ENCODE results near the gene ATF7IP2.
"Not testable (repeated sequence)": the region's sequence is repeated elsewhere in the genome, so short reads cannot be mapped to it uniquely, and the experiment has no call there.

ATF7IP2 gene

GRCh38 chr16:10383626-10384025 is 2.2 kb upstream of the ATF7IP2 start:
- no peak for DNase-seq

- DNase-seq: no peak
Observed at GRCh38 chr16:10386517-10387100, 748 bp downstream of the ATF7IP2 start.

GRCh38 chr16:10387188-10387617 is 1.3 kb downstream of the ATF7IP2 start:
- no peak for DNase-seq

GRCh38 chr16:10388988-10389387 is 3.1 kb downstream of the ATF7IP2 start:
- no peak for DNase-seq

- DNase-seq: no peak
Observed at GRCh38 chr16:10390330-10390729, 4.5 kb downstream of the ATF7IP2 start.

- DNase-seq: no peak
Observed at GRCh38 chr16:10390867-10391266, 5.0 kb downstream of the ATF7IP2 start.

GRCh38 chr16:10391339-10391738 is 5.5 kb downstream of the ATF7IP2 start:
- no peak for DNase-seq

- no peak for DNase-seq
Observed at GRCh38 chr16:10402975-10403374, 17.1 kb downstream of the ATF7IP2 start.

- DNase-seq: no peak
Observed at GRCh38 chr16:10405386-10405939, 19.6 kb downstream of the ATF7IP2 start.

- no peak for DNase-seq
Observed at GRCh38 chr16:10408824-10409381, 23.0 kb downstream of the ATF7IP2 start.

- not testable (repeated sequence) for DNase-seq
Observed at GRCh38 chr16:10409713-10410112, 23.9 kb downstream of the ATF7IP2 start.

- no peak for DNase-seq
Observed at GRCh38 chr16:10410469-10410868, 24.6 kb downstream of the ATF7IP2 start.

GRCh38 chr16:10412935-10413601 is 27.2 kb downstream of the ATF7IP2 start:
- no peak for DNase-seq

- DNase-seq: not testable (repeated sequence)
Observed at GRCh38 chr16:10418204-10418603, 32.3 kb downstream of the ATF7IP2 start.

- no peak for DNase-seq
Observed at GRCh38 chr16:10419701-10420100, 33.8 kb downstream of the ATF7IP2 start.

GRCh38 chr16:10421596-10421995 is 35.7 kb downstream of the ATF7IP2 start:
- DNase-seq: no peak

GRCh38 chr16:10428433-10429168 is 42.7 kb downstream of the ATF7IP2 start:
- no peak for DNase-seq

GRCh38 chr16:10429299-10429969 is 43.6 kb downstream of the ATF7IP2 start:
- not testable (repeated sequence) for DNase-seq

GRCh38 chr16:10441726-10442125 is 55.9 kb downstream of the ATF7IP2 start:
- no peak for DNase-seq

- no peak for DNase-seq
Observed at GRCh38 chr16:10447289-10447688, 61.4 kb downstream of the ATF7IP2 start.

GRCh38 chr16:10452208-10453158 is 66.6 kb downstream of the ATF7IP2 start:
- DNase-seq: not testable (repeated sequence)

- DNase-seq: no peak
Observed at GRCh38 chr16:10453159-10453510, 67.3 kb downstream of the ATF7IP2 start.
